Neuronal stem cell (in vitro differentiated cells): ENCODE measurements around the gene KRT7. TPM values are rescaled to one million over a fixed set of nuclear protein-coding genes. Genes with fewer than 3 reads are reported as not detected.

Experiments
- DNase-seq: peaks from one replicate; pipeline ENCODE4 v3.0.0-alpha.2; 2013; ENCODE audit warnings: low spot score
- H2AFZ ChIP-seq: one replicate; pipeline ENCODE4 v1.6.1; 2013; ENCODE audit warnings: mild to moderate bottlenecking, low read length, inconsistent platforms
- H2AK5ac ChIP-seq: 2 replicates; pipeline ENCODE4 v1.6.1; 2013; ENCODE audit warnings: low read depth, mild to moderate bottlenecking, inconsistent platforms, low read length, moderate library complexity, mixed read lengths
- H2BK120ac ChIP-seq: 2 replicates; pipeline ENCODE4 v1.6.1; 2013; ENCODE audit warnings: low read depth, mild to moderate bottlenecking, inconsistent platforms, low read length, moderate library complexity, mixed read lengths
- H2BK12ac ChIP-seq: one replicate; pipeline ENCODE4 v1.6.1; 2013; ENCODE audit warnings: low read length, inconsistent platforms
- H2BK15ac ChIP-seq: 2 replicates; pipeline ENCODE4 v1.6.1; 2013; ENCODE audit warnings: mild to moderate bottlenecking, low read length, inconsistent platforms, mixed read lengths
- H2BK5ac ChIP-seq: one replicate; pipeline ENCODE4 v1.6.1; 2013; ENCODE audit warnings: inconsistent platforms, mild to moderate bottlenecking, low read length, moderate library complexity
- H3K14ac ChIP-seq: one replicate; pipeline ENCODE4 v1.6.1; 2013; ENCODE audit warnings: low read length, inconsistent platforms
- H3K18ac ChIP-seq: 2 replicates; pipeline ENCODE4 v1.6.1; 2013; ENCODE audit warnings: low read length, inconsistent platforms
- H3K23ac ChIP-seq: 2 replicates; pipeline ENCODE4 v1.6.1; 2013; ENCODE audit warnings: low read depth, mild to moderate bottlenecking, mixed read lengths, low read length, inconsistent platforms; ENCODE audit not compliant: poor library complexity
- H3K27ac ChIP-seq: replicated peaks from 3 replicates; pipeline ENCODE4 v1.5.1; 2013; ENCODE audit warnings: low read length, inconsistent platforms
- H3K27me3 ChIP-seq, 3 experiments: 2 replicates each; pipeline ENCODE4 v1.6.1; 2013; ENCODE audit warnings: low read length in 3 of 3, mild to moderate bottlenecking in 2 of 3, inconsistent platforms in 1 of 3, low read depth in 1 of 3, mixed read lengths in 1 of 3, moderate library complexity in 1 of 3; ENCODE audit not compliant: control insufficient read depth in 3 of 3, insufficient read depth in 3 of 3
- H3K36me3 ChIP-seq, 2 donors: replicated peaks in 1 of 2; 2 replicates each; pipeline ENCODE4 v1.6.1; 2013; ENCODE audit warnings: low read length in 2 of 2; ENCODE audit not compliant: control insufficient read depth in 2 of 2, insufficient read depth in 2 of 2
- H3K4ac ChIP-seq: 2 replicates; pipeline ENCODE4 v1.6.1; 2013; ENCODE audit warnings: inconsistent platforms, mild to moderate bottlenecking, low read length, moderate library complexity
- H3K4me1 ChIP-seq, 2 donors: 1 replicate in 1 of 2; 2 replicates in 1 of 2; pipeline ENCODE4 v1.6.1; 2013; ENCODE audit warnings: low read length in 2 of 2, low read depth in 1 of 2; ENCODE audit not compliant: control insufficient read depth in 2 of 2, insufficient read depth in 1 of 2
- H3K4me2 ChIP-seq: one replicate; pipeline ENCODE4 v1.6.1; 2013; ENCODE audit warnings: mild to moderate bottlenecking, low read length, inconsistent platforms; ENCODE audit not compliant: insufficient read depth, poor library complexity, severe bottlenecking
- H3K4me3 ChIP-seq, 2 donors: 2 replicates each; pipeline ENCODE4 v1.5.1; 2013; ENCODE audit warnings: low read length in 2 of 2, mild to moderate bottlenecking in 2 of 2, inconsistent platforms in 1 of 2, moderate library complexity in 1 of 2
- H3K79me1 ChIP-seq: one replicate; pipeline ENCODE4 v1.6.1; 2013; ENCODE audit warnings: low read depth, mild to moderate bottlenecking, inconsistent platforms, low read length, moderate library complexity
- H3K9ac ChIP-seq: one replicate; pipeline ENCODE4 v1.6.1; 2013; ENCODE audit warnings: mild to moderate bottlenecking, low read depth, low read length, inconsistent platforms; ENCODE audit not compliant: poor library complexity
- H3K9me3 ChIP-seq, 2 donors: replicated peaks in 1 of 2; 2 replicates each; pipeline versions ENCODE3 to v1.6.1; 2013; ENCODE audit warnings: low read length in 2 of 2, mild to moderate bottlenecking in 2 of 2, inconsistent platforms in 1 of 2, low read depth in 1 of 2, mixed read lengths in 1 of 2, moderate library complexity in 1 of 2; ENCODE audit not compliant: control insufficient read depth in 2 of 2, insufficient read depth in 1 of 2
- H4K8ac ChIP-seq: one replicate; pipeline ENCODE4 v1.6.1; 2013; ENCODE audit warnings: low read depth, mild to moderate bottlenecking, inconsistent platforms, low read length, moderate library complexity
- H4K91ac ChIP-seq: one replicate; pipeline ENCODE4 v1.6.1; 2013; ENCODE audit warnings: low read length, low read depth, mild to moderate bottlenecking, inconsistent platforms; ENCODE audit not compliant: poor library complexity
- WGBS, 2 donors: extraction: QIAGEN DNeasy Blood & Tissue Kit; methylation state at CpG; one replicate each; pipeline ENCODE4 v1.1.7; 2013; ENCODE audit warnings: missing lambda C conversion rate in 2 of 2, mixed read lengths in 1 of 2; ENCODE audit not compliant: insufficient read length in 2 of 2, insufficient replicate concordance in 1 of 2; ENCODE audit errors: extremely low coverage in 2 of 2; 5-methylcytosine and 5-hydroxymethylcytosine counted together
- polyA plus RNA-seq, 2 experiments: library from polyadenylated mRNA; stranded (reverse); fragments of 200-250 nt; gene quantifications; one replicate each; pipeline ENCODE4 v1.2.3, GENCODE V29; 2013

KRT7 gene
- 0.24 TPM for polyA plus RNA-seq (2013, experiment 1 of 2)
- polyA plus RNA-seq (2013, experiment 2 of 2): 0.18 TPM

GRCh38 chr12:52232674-52233461 lies at the start of gene KRT7:
TSS of gene KRT7 (plus strand) at chr12:52233243. CDS start at chr12:52233297, 54 bp downstream.
- Histone ChIP-seq H3K27me3 (peaks cover 6 to 66% (median 27%) of the 10 kb centered on the region in 3 experiments), H2AFZ (peak within 1 kb of the TSS; percentile 13), H3K9me3 (no peaks in the 10 kb centered on the region), H3K27ac (no peak within 1 kb of the TSS), H3K4ac (no peak within 1 kb of the TSS), H2AK5ac (peak within 1 kb of the TSS; percentile 44), H3K23ac (peak within 1 kb of the TSS; percentile 49), H3K79me1 (no peaks in the 10 kb centered on the region), H3K14ac (no peak within 1 kb of the TSS), H4K91ac (no peak within 1 kb of the TSS), H3K36me3 (no peaks in the 10 kb centered on the region), H3K4me1 (peaks cover 0 to 13% of the 10 kb centered on the region in 2 donors), H2BK15ac (peak within 1 kb of the TSS; percentile 26), H3K18ac (peak within 1 kb of the TSS; percentile 86), H2BK5ac (no peak within 1 kb of the TSS), H2BK12ac (peak within 1 kb of the TSS; percentile 4), H3K4me3 (peak within 1 kb of the TSS in 1 of 2 donors; percentile 60), H3K9ac (peak within 1 kb of the TSS; percentile 56), H2BK120ac (no peak within 1 kb of the TSS), H4K8ac (no peak within 1 kb of the TSS), H3K4me2 (peak within 1 kb of the TSS; percentile 84)
- no CpG with 5 or more reads among the region's 58 CpGs for WGBS, 2 donors
- DNase-seq: no peak

- no peaks in the 10 kb centered on the region for H3K79me1 ChIP-seq
- no peak overlapping the region for H3K27ac ChIP-seq
- H3K14ac ChIP-seq: no peak overlapping the region
- no peak overlapping the region for H3K4me2 ChIP-seq
- DNase-seq: no peak
- H3K23ac ChIP-seq: no peak overlapping the region
- no peak overlapping the region for H2BK12ac ChIP-seq
- H3K4me3 ChIP-seq: no peak overlapping the region
- H2AFZ ChIP-seq: no peak overlapping the region
- peaks cover 0 to 49% (median 0%) of the 10 kb centered on the region in 3 experiments for H3K27me3 ChIP-seq
- peak overlapping the region; percentile 49 for H2BK5ac ChIP-seq
- H2AK5ac ChIP-seq: no peak overlapping the region
- no peaks in the 10 kb centered on the region for H3K9me3 ChIP-seq
- H4K8ac ChIP-seq: no peak overlapping the region
- H3K36me3 ChIP-seq: no peaks in the 10 kb centered on the region
- no peak overlapping the region for H3K9ac ChIP-seq
- no peak overlapping the region for H2BK120ac ChIP-seq
- H4K91ac ChIP-seq: no peak overlapping the region
- peak overlapping the region; percentile 13 for H2BK15ac ChIP-seq
- WGBS, 2 donors: no CpG with 5 or more reads among the region's 6 CpGs
- peaks cover 3 to 24% of the 10 kb centered on the region in 2 donors for H3K4me1 ChIP-seq
- no peak overlapping the region for H3K4ac ChIP-seq
- peak overlapping the region; percentile 90 for H3K18ac ChIP-seq
Measured at GRCh38 chr12:52183544-52183910, 49.5 kb upstream of the KRT7 start.

GRCh38 chr12:52183971-52184370 lies 49.1 kb upstream of the KRT7 start:
- H2BK5ac ChIP-seq: peak overlapping the region; percentile 49
- no peak overlapping the region for H3K9ac ChIP-seq
- WGBS, 2 donors: no CpG with 5 or more reads among the region's 8 CpGs
- H4K8ac ChIP-seq: peak overlapping the region; percentile 70
- H2BK12ac ChIP-seq: no peak overlapping the region
- H3K36me3 ChIP-seq: no peaks in the 10 kb centered on the region
- H2BK120ac ChIP-seq: no peak overlapping the region
- H3K4me2 ChIP-seq: no peak overlapping the region
- H3K4me1 ChIP-seq: peaks cover 3 to 24% of the 10 kb centered on the region in 2 donors
- H3K79me1 ChIP-seq: no peaks in the 10 kb centered on the region
- peak overlapping the region; percentile 30 for H2BK15ac ChIP-seq
- H3K18ac ChIP-seq: peak overlapping the region; percentile 89
- no peak overlapping the region for H3K27ac ChIP-seq
- peak overlapping the region; percentile 1 for H4K91ac ChIP-seq
- H3K27me3 ChIP-seq: peaks cover 0 to 47% (median 0%) of the 10 kb centered on the region in 3 experiments
- H3K4ac ChIP-seq: no peak overlapping the region
- no peak overlapping the region for H3K4me3 ChIP-seq
- H2AK5ac ChIP-seq: no peak overlapping the region
- no peaks in the 10 kb centered on the region for H3K9me3 ChIP-seq
- H2AFZ ChIP-seq: no peak overlapping the region
- H3K14ac ChIP-seq: no peak overlapping the region
- H3K23ac ChIP-seq: no peak overlapping the region
- no peak for DNase-seq

GRCh38 chr12:52184813-52185212 lies 48.2 kb upstream of the KRT7 start:
- Histone ChIP-seq H4K8ac (no peak overlapping the region), H2BK12ac (no peak overlapping the region), H2BK120ac (no peak overlapping the region), H4K91ac (no peak overlapping the region), H3K4me2 (no peak overlapping the region), H3K27me3 (peaks cover 0 to 39% (median 0%) of the 10 kb centered on the region in 3 experiments), H3K9ac (no peak overlapping the region), H3K4me3 (no peak overlapping the region), H2BK5ac (no peak overlapping the region), H3K9me3 (no peaks in the 10 kb centered on the region), H2BK15ac (no peak overlapping the region), H3K27ac (no peak overlapping the region), H2AK5ac (no peak overlapping the region), H3K79me1 (no peaks in the 10 kb centered on the region), H3K4ac (no peak overlapping the region), H2AFZ (no peak overlapping the region), H3K23ac (no peak overlapping the region), H3K36me3 (no peaks in the 10 kb centered on the region), H3K18ac (no peak overlapping the region), H3K4me1 (peaks cover 3 to 24% of the 10 kb centered on the region in 2 donors), H3K14ac (no peak overlapping the region)
- DNase-seq: no peak
- WGBS, 2 donors: no CpG with 5 or more reads among the region's 6 CpGs
